Muscle layer of colon (tissue), 2 donors: ENCODE data around the gene ZNRF3.

Experiments
- H3K27ac ChIP-seq: one replicate; pipeline ENCODE4 v1.7.0; 2013; ENCODE audit warnings: low read depth, mild to moderate bottlenecking, low read length, moderate library complexity
- H3K27me3 ChIP-seq, 2 donors: one replicate each; pipeline ENCODE4 v1.7.0; 2013; ENCODE audit warnings: low read length in 2 of 2, mild to moderate bottlenecking in 2 of 2; ENCODE audit not compliant: insufficient read depth in 2 of 2, control insufficient read depth in 1 of 2
- H3K36me3 ChIP-seq: one replicate; pipeline ENCODE4 v1.7.0; 2013; ENCODE audit warnings: mild to moderate bottlenecking, low read length; ENCODE audit not compliant: insufficient read depth
- H3K4me1 ChIP-seq: one replicate; pipeline ENCODE4 v1.7.0; 2013; ENCODE audit warnings: mild to moderate bottlenecking, low read length; ENCODE audit not compliant: insufficient read depth
- H3K4me3 ChIP-seq, 2 donors: one replicate each; pipeline ENCODE4 v1.7.0; 2013; ENCODE audit warnings: low read length in 2 of 2, low read depth in 1 of 2, mild to moderate bottlenecking in 1 of 2, moderate library complexity in 1 of 2
- H3K9ac ChIP-seq: one replicate; pipeline ENCODE4 v1.7.0; 2013; ENCODE audit warnings: low read length
- H3K9me3 ChIP-seq: one replicate; pipeline ENCODE4 v1.7.0; 2013; ENCODE audit warnings: mild to moderate bottlenecking, low read length
- donor health status: abdominal sarcoma.
- donor health status: Adenocarcinoma of cecum.

Gene ZNRF3

DNA sequence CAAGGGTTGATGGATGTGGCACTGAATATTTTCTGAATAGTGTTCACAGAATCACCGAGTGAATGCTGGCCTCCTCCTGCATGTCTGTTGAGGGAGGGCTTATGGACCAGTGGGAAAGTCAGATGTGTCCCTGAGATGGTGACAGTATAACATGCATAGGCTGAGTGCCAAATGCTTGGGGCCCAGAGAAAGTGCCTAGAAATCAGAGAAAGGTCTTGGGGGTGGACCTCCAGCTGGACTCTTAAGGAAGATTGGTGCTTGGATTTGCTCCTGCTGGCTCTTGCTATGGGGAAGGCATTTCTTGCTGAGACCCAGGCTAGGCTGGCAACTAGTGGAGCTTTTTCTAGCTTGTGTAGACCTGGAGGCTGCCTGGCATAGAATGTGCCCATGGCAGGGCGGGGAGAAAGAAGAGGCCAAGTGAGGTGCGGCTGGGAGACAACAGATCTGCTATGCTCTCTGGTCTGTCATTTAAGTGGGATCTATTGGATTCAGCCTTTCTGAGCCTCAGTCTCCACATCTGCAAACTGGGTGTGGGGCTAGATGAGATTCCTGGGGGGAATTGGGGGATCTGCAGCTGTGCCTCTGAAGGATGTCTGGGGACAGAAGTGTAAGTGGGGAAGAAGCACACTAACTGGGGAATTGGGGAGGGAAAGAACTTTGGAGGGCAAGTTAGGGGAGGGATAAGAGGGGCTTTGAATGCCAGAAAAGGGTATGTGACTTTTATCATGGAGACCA, 27.4 kb downstream of the ZNRF3 start:
- H3K27ac ChIP-seq, result peak overlapping the region; percentile 61
- no peaks in the 10 kb centered on the region for H3K9me3 ChIP-seq
- peaks cover 72% of the 10 kb centered on the region for H3K4me1 ChIP-seq
- no peaks in the 10 kb centered on the region for H3K27me3 ChIP-seq
- H3K36me3 ChIP-seq, result no peaks in the 10 kb centered on the region
- H3K4me3 ChIP-seq, result no peak overlapping the region
- no peak overlapping the region for H3K9ac ChIP-seq

- H3K27me3 ChIP-seq, result no peaks in the 10 kb centered on the region
- H3K9me3 ChIP-seq, result no peaks in the 10 kb centered on the region
- H3K9ac ChIP-seq, result no peak overlapping the region
- no peak overlapping the region for H3K4me3 ChIP-seq
- H3K36me3 ChIP-seq, result no peaks in the 10 kb centered on the region
- H3K4me1 ChIP-seq, result peaks cover 70% of the 10 kb centered on the region
- H3K27ac ChIP-seq, result peak overlapping the region; percentile 61
These were observed 27.9 kb downstream of the ZNRF3 start for GRCh38 chr22:28911304-28911690.

GRCh38 chr22:28911777-28912669, 28.7 kb downstream of the ZNRF3 start:
- Histone ChIP-seq H3K4me1 (peaks cover 72% of the 10 kb centered on the region), H3K27ac (peak overlapping the region; percentile 76), H3K36me3 (no peaks in the 10 kb centered on the region), H3K9ac (no peak overlapping the region), H3K4me3 (no peak overlapping the region), H3K27me3 (no peaks in the 10 kb centered on the region), H3K9me3 (no peaks in the 10 kb centered on the region)

DNA sequence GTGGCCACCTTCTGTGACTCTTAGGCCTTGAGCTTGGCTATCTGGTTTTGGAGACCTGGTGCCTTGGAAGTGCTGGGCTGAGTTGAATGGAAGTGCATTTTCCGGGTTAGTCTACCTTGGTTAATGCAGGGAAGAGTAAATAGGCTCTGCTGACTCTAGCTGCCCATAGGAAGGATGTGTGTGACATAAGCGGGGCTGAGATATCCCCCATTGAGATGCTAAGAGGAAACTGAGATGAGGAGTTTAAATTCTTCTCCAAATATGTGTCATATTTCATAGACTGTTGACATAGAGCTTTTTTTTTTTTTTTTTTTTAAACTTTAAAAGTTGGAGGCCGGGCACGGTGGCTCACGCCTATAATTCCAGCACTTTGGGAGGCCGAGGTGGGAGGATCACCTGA, 30.8 kb downstream of the ZNRF3 start:
- Histone ChIP-seq H3K27me3 (no peaks in the 10 kb centered on the region), H3K36me3 (no peaks in the 10 kb centered on the region), H3K9me3 (no peaks in the 10 kb centered on the region), H3K4me1 (peaks cover 78% of the 10 kb centered on the region), H3K27ac (no peak overlapping the region), H3K9ac (no peak overlapping the region), H3K4me3 (peak overlapping the region in 1 of 2 donors; percentile 8)

- Histone ChIP-seq H3K27ac (no peak overlapping the region), H3K9ac (no peak overlapping the region), H3K9me3 (no peaks in the 10 kb centered on the region), H3K4me1 (peaks cover 76% of the 10 kb centered on the region), H3K4me3 (no peak overlapping the region), H3K36me3 (no peaks in the 10 kb centered on the region), H3K27me3 (no peaks in the 10 kb centered on the region)
These were observed 32.6 kb downstream of the ZNRF3 start for GRCh38 chr22:28915969-28916368.

GRCh38 chr22:28917747-28918549, 34.6 kb downstream of the ZNRF3 start:
- H3K4me3 ChIP-seq, result peak overlapping the region; percentile 6 to 37
- peaks cover 71% of the 10 kb centered on the region for H3K4me1 ChIP-seq
- H3K9me3 ChIP-seq, result no peaks in the 10 kb centered on the region
- no peak overlapping the region for H3K9ac ChIP-seq
- H3K27ac ChIP-seq, result peak overlapping the region; percentile 71
- H3K36me3 ChIP-seq, result no peaks in the 10 kb centered on the region
- no peaks in the 10 kb centered on the region for H3K27me3 ChIP-seq

- Histone ChIP-seq H3K4me1 (peaks cover 74% of the 10 kb centered on the region), H3K9ac (no peak overlapping the region), H3K36me3 (no peaks in the 10 kb centered on the region), H3K27ac (peak overlapping the region; percentile 71), H3K4me3 (peak overlapping the region in 1 of 2 donors; percentile 37), H3K27me3 (no peaks in the 10 kb centered on the region), H3K9me3 (no peaks in the 10 kb centered on the region)
These were observed 35.3 kb downstream of the ZNRF3 start for GRCh38 chr22:28918550-28919271.

- Histone ChIP-seq H3K4me1 (peaks cover 66% of the 10 kb centered on the region), H3K9me3 (no peaks in the 10 kb centered on the region), H3K27ac (no peak overlapping the region), H3K27me3 (no peaks in the 10 kb centered on the region), H3K4me3 (no peak overlapping the region), H3K36me3 (no peaks in the 10 kb centered on the region), H3K9ac (no peak overlapping the region)
These were observed 37.6 kb downstream of the ZNRF3 start for GRCh38 chr22:28920757-28921584.

DNA sequence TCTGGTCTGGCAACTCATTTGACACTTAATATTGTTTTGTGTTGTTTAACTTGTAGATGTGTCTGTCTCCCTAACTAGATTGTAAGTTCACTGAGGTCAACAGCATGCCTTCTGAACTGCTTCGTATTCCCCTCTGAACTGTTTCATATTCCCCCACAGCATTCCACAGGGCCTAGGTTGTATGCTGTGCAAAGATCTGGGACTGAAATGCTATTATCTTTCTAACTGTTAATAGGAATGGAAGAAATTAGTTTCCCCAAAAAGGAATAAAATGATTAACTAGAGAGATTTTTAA, 38.2 kb downstream of the ZNRF3 start:
- Histone ChIP-seq H3K27ac (no peak overlapping the region), H3K9ac (no peak overlapping the region), H3K9me3 (no peaks in the 10 kb centered on the region), H3K36me3 (no peaks in the 10 kb centered on the region), H3K27me3 (no peaks in the 10 kb centered on the region), H3K4me3 (no peak overlapping the region), H3K4me1 (peaks cover 61% of the 10 kb centered on the region)

GRCh38 chr22:28922540-28923244, 39.3 kb downstream of the ZNRF3 start:
- Histone ChIP-seq H3K4me3 (no peak overlapping the region), H3K9ac (no peak overlapping the region), H3K9me3 (no peaks in the 10 kb centered on the region), H3K27me3 (no peaks in the 10 kb centered on the region), H3K4me1 (peaks cover 49% of the 10 kb centered on the region), H3K27ac (no peak overlapping the region), H3K36me3 (no peaks in the 10 kb centered on the region)
